Osteocyte (in vitro differentiated cells): ENCODE results near the gene BCL7A. TPM values are rescaled to one million over a fixed set of nuclear protein-coding genes. Genes with fewer than 3 reads are reported as not detected.

Experiments
- DNase-seq: peaks from one replicate; pipeline ENCODE4 v3.0.0; 2021; ENCODE audit warnings: mixed read lengths; ENCODE audit not compliant: unreplicated experiment; ENCODE audit errors: extremely low spot score
- H3K27ac Mint-ChIP-seq: one replicate; pipeline ENCODE4 v1.8.0; 2021; ENCODE audit warnings: mild to moderate bottlenecking, mixed read lengths; ENCODE audit not compliant: unreplicated experiment
- H3K27me3 Mint-ChIP-seq: one replicate; pipeline ENCODE4 v1.8.0; 2021; ENCODE audit warnings: mixed read lengths; ENCODE audit not compliant: unreplicated experiment
- H3K36me3 Mint-ChIP-seq: one replicate; pipeline ENCODE4 v1.8.0; 2021; ENCODE audit warnings: mixed read lengths; ENCODE audit not compliant: unreplicated experiment
- H3K4me1 Mint-ChIP-seq: one replicate; pipeline ENCODE4 v1.8.0; 2021; ENCODE audit warnings: mixed read lengths; ENCODE audit not compliant: unreplicated experiment
- H3K4me3 Mint-ChIP-seq: one replicate; pipeline ENCODE4 v1.8.0; 2021; ENCODE audit warnings: mild to moderate bottlenecking, moderate library complexity, mixed read lengths; ENCODE audit not compliant: unreplicated experiment
- H3K9me3 Mint-ChIP-seq: one replicate; pipeline ENCODE4 v1.8.0; 2021; ENCODE audit warnings: mixed read lengths; ENCODE audit not compliant: unreplicated experiment
- CTCF ChIP-seq: fragments of 200-600 bp; sonication (generic); IDR thresholded peaks from 2 replicates; pipeline ENCODE4 v1.5.0; 2021; ENCODE audit warnings: antibody characterized with exemption, mild to moderate bottlenecking, moderate library complexity
- total RNA-seq: library from RNA; stranded (reverse); gene quantifications from 2 replicates; pipeline ENCODE4 v1.2.1, GENCODE V29; 2021

The BCL7A gene
- total RNA-seq, 1 donor from 2014 or later, result 10.0 TPM

DNA sequence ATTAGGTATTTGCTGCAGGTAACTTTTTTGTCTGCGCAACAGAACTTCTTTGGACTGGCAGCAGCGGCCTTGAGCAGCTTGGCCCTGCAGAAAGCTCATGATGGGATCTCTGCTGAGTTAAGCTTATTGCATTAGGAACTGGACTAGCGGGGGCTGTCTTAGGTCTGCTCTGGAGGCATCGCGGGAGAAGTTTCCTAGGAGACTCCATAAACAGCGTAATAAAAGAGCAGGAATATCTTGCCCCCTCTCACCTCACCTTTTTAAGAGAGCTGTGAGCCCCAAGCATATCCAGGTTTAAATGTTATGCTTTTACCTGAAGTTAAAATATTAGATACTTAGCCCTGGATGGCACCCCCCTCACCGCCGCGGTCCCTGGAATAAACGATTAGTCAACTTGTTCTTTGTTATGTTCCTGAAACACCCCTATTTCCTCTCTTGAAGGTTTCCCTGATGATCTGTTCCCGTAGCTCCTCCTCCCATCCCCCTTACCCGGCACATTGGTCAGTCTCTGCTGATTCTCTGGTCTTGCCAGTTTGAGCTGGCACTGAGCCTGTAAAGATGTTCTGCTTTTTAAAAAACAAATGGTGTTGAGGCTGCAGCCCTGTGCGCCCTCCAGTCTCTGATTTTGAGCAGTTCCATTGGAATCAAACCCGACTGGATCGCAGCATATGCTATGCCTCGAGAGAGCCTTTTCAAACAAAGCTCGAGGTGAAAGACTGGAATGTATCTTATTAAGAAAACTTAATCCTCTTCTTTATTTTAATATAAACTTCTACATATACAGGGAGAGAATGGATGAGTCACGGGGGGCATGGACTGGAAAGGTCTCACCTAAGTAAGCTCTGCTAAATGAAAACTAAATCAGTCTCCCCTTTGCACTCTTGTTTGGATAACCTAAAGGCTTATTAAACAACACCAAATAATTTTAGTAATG is 58.7 kb downstream of the BCL7A start:
- H3K4me1 Mint-ChIP-seq, result peaks cover 45% of the 10 kb centered on the region
- no peaks in the 10 kb centered on the region for H3K9me3 Mint-ChIP-seq
- peak overlapping the region; percentile 91 for H3K4me3 Mint-ChIP-seq
- H3K27ac Mint-ChIP-seq, result peak overlapping the region; percentile 88
- DNase-seq, result no peak
- no peak for TF ChIP-seq CTCF
- no peaks in the 10 kb centered on the region for H3K27me3 Mint-ChIP-seq
- peaks cover 2% of the 10 kb centered on the region for H3K36me3 Mint-ChIP-seq

DNA sequence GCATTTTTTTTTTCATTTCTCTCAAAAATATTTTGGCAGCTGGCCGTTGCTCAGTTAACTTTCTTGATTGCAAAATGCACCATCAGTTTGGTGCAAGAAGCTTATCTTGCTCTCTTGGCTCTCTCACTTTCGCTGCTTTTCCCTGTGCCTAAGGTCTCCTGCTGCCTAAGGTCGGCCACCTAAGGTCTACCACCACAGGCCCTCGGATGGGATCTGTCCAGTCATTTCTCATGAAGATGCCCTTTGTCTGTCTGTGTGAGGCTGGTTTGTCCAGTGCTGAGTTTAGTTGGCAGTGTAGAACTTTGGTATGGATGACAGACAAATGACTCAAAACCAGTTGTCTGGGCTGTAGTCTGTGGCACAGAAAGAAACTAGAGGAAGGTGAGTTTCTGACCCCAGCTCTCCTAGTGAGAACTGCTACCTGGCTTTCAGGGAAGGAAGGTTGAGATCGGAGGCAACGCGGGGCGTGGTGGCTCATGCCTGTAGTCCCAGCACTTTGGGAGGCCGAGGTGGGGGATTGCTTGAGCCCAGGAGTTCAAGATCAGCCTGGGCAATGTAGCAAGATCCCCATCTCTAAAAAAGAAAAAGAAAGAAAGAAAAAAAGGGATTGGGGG is 59.5 kb downstream of the BCL7A start:
- Mint-ChIP-seq H3K27ac (peak overlapping the region; percentile 88), H3K36me3 (peaks cover 10% of the 10 kb centered on the region), H3K9me3 (no peaks in the 10 kb centered on the region), H3K4me1 (peaks cover 45% of the 10 kb centered on the region), H3K27me3 (no peaks in the 10 kb centered on the region), H3K4me3 (peak overlapping the region; percentile 91)
- DNase-seq, result no peak
- no peak for TF ChIP-seq CTCF

- Mint-ChIP-seq H3K27me3 (no peaks in the 10 kb centered on the region), H3K27ac (peak overlapping the region; percentile 88), H3K4me1 (peaks cover 43% of the 10 kb centered on the region), H3K36me3 (peaks cover 10% of the 10 kb centered on the region), H3K4me3 (peak overlapping the region; percentile 91), H3K9me3 (no peaks in the 10 kb centered on the region)
- DNase-seq, result no peak
- peak; percentile 11 for TF ChIP-seq CTCF
Measured at GRCh38 chr12:122081697-122082221, 60.1 kb downstream of the BCL7A start.

GRCh38 chr12:122082621-122083356 is 61.1 kb downstream of the BCL7A start:
- no peak for DNase-seq
- Mint-ChIP-seq H3K36me3 (peaks cover 13% of the 10 kb centered on the region), H3K27ac (peak overlapping the region; percentile 88), H3K4me3 (no peak overlapping the region), H3K27me3 (no peaks in the 10 kb centered on the region), H3K4me1 (peaks cover 48% of the 10 kb centered on the region), H3K9me3 (no peaks in the 10 kb centered on the region)
- no peak for TF ChIP-seq CTCF
